LNCaP clone FGC (cell line): ENCODE results near the gene RALA.

Experiments used
- DNase-seq: peaks from one replicate; pipeline ENCODE4 v3.0.0-alpha.2; 2011; ENCODE audit warnings: low read depth
- H3K4me3 ChIP-seq: 2 replicates; pipeline ENCODE4 v1.5.1; 2011; ENCODE audit warnings: mild to moderate bottlenecking, low read depth, low read length, control low read depth
- CTCF ChIP-seq: IDR thresholded peaks from 2 replicates; pipeline ENCODE4 v1.5.1; 2012; ENCODE audit warnings: mild to moderate bottlenecking; ENCODE audit not compliant: control insufficient read depth, insufficient read depth; ENCODE audit errors: extremely low read depth

RALA gene

GRCh38 chr7:39620486-39620885, 2.9 kb upstream of the RALA start:
- no peak for DNase-seq
- no peak for TF ChIP-seq CTCF
- H3K4me3 ChIP-seq = no peak overlapping the region

GRCh38 chr7:39621261-39621660, 2.1 kb upstream of the RALA start:
- TF ChIP-seq CTCF = no peak
- no peak overlapping the region for H3K4me3 ChIP-seq
- DNase-seq = no peak

- H3K4me3 ChIP-seq = peak overlapping the region; percentile 78
- no peak for DNase-seq
- TF ChIP-seq CTCF = no peak
Observed at GRCh38 chr7:39621784-39622411, 1.5 kb upstream of the RALA start.

GRCh38 chr7:39622609-39623008, 763 bp upstream of the RALA start:
- peak overlapping the region; percentile 78 for H3K4me3 ChIP-seq
- no peak for DNase-seq
- TF ChIP-seq CTCF = no peak

DNA sequence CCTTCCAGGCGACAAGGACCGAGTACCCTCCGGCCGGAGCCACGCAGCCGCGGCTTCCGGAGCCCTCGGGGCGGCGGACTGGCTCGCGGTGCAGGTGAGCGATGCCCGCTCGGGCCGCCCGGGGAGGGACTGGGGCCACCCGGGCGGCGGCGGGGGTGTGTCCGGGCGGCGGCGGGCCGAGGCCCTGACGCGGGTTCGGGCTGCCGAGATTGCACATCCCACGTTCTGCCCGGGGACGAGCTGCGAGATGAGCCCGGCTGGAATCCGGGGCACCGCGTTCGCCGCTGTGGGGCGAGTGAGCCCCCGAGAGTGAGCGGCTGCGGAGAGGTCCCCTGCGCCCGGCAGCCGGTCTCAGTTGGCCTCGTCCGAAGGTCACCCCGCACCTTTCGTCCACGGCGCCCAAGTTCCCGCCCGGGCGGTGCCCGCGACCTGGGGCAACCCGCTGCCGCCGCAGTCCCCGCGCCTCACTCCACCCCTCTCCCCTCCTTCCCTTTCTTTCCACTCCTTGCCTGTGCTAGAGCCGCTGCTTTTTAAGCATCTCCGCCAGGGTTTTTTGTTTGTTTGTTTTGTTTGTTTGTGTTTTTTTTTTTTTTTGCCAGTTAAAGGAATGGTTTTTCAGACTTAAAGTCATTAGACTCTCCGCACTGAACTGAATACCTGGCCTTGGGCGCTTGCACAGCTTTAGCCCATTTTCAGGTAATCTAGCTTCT, 515 bp downstream of the RALA start:
- no peak for TF ChIP-seq CTCF
- peak overlapping the region; percentile 78 for H3K4me3 ChIP-seq
- no peak for DNase-seq

DNA sequence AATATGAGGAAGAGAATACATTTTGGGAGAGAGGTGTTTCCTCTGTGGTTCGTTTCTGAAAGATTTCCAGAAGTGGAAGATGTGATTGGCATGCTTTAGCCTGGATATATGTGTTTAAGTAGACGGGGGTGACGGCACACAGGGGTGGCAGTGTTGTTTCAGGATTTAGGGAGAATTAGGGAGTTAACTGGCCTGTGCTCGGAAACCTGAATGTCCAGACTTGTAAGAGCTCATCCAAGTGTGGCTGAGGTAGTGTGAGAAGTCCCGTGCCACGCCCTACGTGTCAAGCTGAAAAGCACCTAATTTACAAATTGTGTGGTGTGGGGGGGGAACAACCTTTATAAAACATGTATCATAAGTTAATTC, 1.1 kb downstream of the RALA start:
- no peak for DNase-seq
- peak overlapping the region; percentile 78 for H3K4me3 ChIP-seq
- TF ChIP-seq CTCF = peak; percentile 38

- H3K4me3 ChIP-seq = no peak overlapping the region; the same call in 1 of the 2 replicates
- TF ChIP-seq CTCF = no peak
- no peak for DNase-seq
Observed at GRCh38 chr7:39624935-39625694, 1.7 kb downstream of the RALA start.
